BJ (cell line): ENCODE data around the gene SNX19. TPM values are rescaled to one million over a fixed set of nuclear protein-coding genes. Genes with fewer than 3 reads are reported as not detected.

Experiments
- CTCF ChIA-PET: fragments of 350-600 bp; formaldehyde crosslinking; extraction: SDS; loops from one replicate; lab custom pipeline; 2021; ENCODE audit warnings: antibody characterized with exemption, inconsistent platforms; lab: Yijun Ruan, JAX
- POLR2A ChIA-PET: fragments of 300-600 bp; sonication (Branson Sonifier 250); formaldehyde crosslinking; extraction: SDS; loops from one replicate; lab custom pipeline; 2021; ENCODE audit warnings: antibody characterized with exemption; lab: Charles Lee
- DNase-seq: peaks from one replicate; pipeline ENCODE4 v3.0.0-alpha.2; 2011; ENCODE audit warnings: low read depth
- H3K27me3 ChIP-seq: 2 replicates; pipeline ENCODE4 v1.6.0; 2011; ENCODE audit warnings: low read length; ENCODE audit not compliant: control insufficient read depth, insufficient read depth
- H3K36me3 ChIP-seq: 2 replicates; pipeline ENCODE4 v1.5.1; 2011; ENCODE audit warnings: low read length; ENCODE audit not compliant: control insufficient read depth, insufficient read depth
- H3K4me3 ChIP-seq: 2 replicates; pipeline ENCODE4 v1.5.1; 2011; ENCODE audit warnings: low read depth, mild to moderate bottlenecking, control low read depth, low read length
- polyA plus RNA-seq: library from polyadenylated mRNA; depleted of rRNA; stranded (reverse); fragments of >200 nt; gene quantifications from 2 replicates; pipeline ENCODE4 v1.2.3, GENCODE V29; 2011
- TF ChIP-seq, protein P1 (sequence below): IDR thresholded peaks from 2 replicates; pipeline ENCODE4 v1.5.1; 2011; ENCODE audit warnings: low read depth, mild to moderate bottlenecking, control low read depth, inconsistent platforms, low read length, moderate library complexity; ENCODE audit not compliant: insufficient read depth

Gene SNX19
- polyA plus RNA-seq, 1 experiment: 99.9 TPM

DNA sequence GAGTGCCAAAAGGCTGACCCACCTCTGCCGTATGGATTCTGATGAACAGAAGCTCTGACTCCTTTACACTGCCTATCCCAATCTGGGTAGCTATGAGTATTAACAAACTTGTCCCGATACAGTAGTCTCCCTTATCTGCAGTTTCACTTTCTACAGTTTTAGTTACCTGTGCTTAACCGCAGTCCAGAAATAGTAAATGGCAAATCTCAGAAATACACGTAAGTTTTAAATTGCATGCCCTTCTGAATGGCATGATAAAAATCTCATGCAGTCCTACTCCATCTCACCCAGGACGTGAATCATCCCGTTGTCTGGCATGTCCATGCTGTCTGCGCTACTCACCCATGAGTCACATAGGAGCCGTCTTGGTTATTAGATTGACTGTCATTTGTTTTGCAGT, 68.8 kb downstream of the SNX19 start:
- H3K27me3 ChIP-seq: no peaks in the 10 kb centered on the region
- ChIA-PET POLR2A (no interaction called here), CTCF (interaction anchor here (0.8 to 3.5 kb wide), 4 partner anchors 14 to 413 kb away, joined by 3 to 16 read pairs (median 6); partner anchors contain the start of gene ADAMTS15)
- no peak for DNase-seq
- no peaks in the 10 kb centered on the region for H3K36me3 ChIP-seq
- TF ChIP-seq, protein P1, sequence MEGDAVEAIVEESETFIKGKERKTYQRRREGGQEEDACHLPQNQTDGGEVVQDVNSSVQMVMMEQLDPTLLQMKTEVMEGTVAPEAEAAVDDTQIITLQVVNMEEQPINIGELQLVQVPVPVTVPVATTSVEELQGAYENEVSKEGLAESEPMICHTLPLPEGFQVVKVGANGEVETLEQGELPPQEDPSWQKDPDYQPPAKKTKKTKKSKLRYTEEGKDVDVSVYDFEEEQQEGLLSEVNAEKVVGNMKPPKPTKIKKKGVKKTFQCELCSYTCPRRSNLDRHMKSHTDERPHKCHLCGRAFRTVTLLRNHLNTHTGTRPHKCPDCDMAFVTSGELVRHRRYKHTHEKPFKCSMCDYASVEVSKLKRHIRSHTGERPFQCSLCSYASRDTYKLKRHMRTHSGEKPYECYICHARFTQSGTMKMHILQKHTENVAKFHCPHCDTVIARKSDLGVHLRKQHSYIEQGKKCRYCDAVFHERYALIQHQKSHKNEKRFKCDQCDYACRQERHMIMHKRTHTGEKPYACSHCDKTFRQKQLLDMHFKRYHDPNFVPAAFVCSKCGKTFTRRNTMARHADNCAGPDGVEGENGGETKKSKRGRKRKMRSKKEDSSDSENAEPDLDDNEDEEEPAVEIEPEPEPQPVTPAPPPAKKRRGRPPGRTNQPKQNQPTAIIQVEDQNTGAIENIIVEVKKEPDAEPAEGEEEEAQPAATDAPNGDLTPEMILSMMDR: no peak
- H3K4me3 ChIP-seq: no peak overlapping the region

DNA sequence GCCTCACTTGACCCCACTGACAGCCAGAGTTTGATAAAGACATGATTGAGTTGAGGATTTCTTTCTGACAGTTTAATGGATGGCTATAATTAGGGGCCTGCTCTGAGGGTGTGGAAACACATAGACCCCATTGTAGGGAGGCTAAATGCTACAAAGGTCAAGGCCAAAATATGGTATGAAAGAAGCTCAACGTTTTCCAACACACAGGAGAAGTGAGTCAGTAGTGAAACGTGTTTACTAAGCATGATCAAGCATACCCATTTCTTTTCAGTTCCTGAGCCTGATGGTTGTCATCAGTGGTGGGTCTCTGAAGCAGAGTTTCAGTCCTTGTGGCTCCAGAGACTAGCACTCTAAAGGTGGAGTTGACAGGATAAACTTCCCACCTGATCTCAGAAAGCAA, 69.7 kb downstream of the SNX19 start:
- Histone ChIP-seq H3K4me3 (no peak overlapping the region), H3K36me3 (no peaks in the 10 kb centered on the region), H3K27me3 (no peaks in the 10 kb centered on the region)
- DNase-seq: no peak
- TF ChIP-seq, protein P1: no peak
- ChIA-PET POLR2A (no interaction called here), CTCF (interaction anchor here (0.9 to 2.1 kb wide), 5 partner anchors 13 to 414 kb away, joined by 3 to 8 read pairs (median 4); no protein-coding TSS in a partner anchor)

DNA sequence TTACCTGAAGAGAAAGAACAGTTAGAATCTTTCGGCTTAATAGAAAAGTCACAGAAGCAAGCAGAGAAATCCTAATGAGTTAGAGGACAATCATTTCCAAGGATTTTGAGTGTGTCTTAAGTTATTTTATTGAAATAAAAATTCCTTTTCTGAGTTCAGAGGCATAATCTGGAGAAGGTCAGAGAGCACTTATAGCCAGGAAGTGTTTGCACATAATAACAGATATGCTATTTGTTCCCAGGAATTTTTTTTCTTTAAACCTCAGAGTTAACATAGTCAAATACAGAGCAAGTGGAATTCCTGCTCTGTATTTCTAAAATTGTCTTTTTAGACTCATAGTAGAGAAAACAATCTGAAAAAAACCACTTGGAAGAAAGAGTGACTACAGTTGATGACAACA, 74.3 kb downstream of the SNX19 start:
- TF ChIP-seq, protein P1: no peak
- Histone ChIP-seq H3K36me3 (no peaks in the 10 kb centered on the region), H3K4me3 (no peak overlapping the region), H3K27me3 (no peaks in the 10 kb centered on the region)
- POLR2A ChIA-PET: no interaction called here
- CTCF ChIA-PET: no interaction called here
- no peak for DNase-seq

DNA sequence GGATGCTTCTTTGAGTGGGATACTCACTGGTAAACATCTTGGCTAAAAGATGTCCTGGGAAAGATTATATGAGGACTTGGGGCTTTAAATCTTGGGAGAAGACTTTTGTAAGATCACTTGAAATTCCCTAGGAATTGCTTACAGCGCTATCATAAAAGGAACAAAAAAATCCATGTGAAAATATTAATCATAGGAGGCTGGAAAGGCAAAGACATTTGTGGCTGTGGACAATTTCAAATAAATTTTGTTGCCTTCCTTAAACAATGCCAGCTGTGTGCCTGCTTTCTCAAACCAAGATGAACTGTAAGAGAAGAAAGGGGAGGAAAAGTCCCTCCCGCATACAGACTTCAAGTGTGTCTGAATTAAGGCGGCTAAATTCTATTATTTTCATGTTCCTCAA, 75.6 kb downstream of the SNX19 start:
- TF ChIP-seq, protein P1: no peak
- H3K4me3 ChIP-seq: no peak overlapping the region
- H3K36me3 ChIP-seq: no peaks in the 10 kb centered on the region
- no peak for DNase-seq
- ChIA-PET CTCF (interaction anchor here (1.8 to 4.5 kb wide), 4 partner anchors 13 to 406 kb away, joined by 4 to 24 read pairs (median 10); no protein-coding TSS in a partner anchor), POLR2A (no interaction called here)
- no peaks in the 10 kb centered on the region for H3K27me3 ChIP-seq

DNA sequence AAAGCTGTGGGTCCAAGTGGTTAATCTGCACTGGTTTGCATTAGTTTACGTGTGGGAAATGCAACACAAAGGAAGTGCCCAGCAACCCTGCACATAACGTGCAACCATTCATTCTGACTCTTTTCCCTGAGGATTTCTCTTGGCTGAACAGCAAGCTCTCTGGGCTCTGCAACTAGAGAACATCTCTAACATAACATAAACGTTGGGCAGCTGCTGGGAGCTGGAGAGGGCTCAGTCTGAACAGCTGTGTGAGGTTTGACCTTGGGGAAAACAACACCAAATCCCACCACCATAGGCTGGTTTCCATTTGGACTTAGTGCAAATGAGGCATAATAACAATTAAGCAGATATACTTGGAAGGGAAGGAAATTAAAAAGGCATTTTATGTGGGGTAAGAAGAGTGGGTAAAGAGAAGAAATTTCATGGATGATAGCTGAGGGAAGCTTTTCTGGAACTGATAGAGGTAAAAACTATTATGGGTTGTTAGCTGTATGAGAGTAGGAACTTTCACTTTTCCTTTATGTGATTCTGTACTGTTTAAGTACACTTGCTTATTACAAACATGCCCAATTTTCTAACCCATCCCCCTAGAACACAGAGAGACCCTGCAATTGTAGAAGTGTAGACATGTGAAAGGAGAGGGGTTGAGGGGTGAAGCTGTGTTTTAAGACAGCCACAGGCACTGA, 76.2 kb downstream of the SNX19 start:
- DNase-seq: no peak
- POLR2A ChIA-PET: no interaction called here
- H3K36me3 ChIP-seq: no peaks in the 10 kb centered on the region
- no peak overlapping the region for H3K4me3 ChIP-seq
- TF ChIP-seq, protein P1: no peak
- H3K27me3 ChIP-seq: no peaks in the 10 kb centered on the region
- CTCF ChIA-PET: interaction anchor here (0.8 to 4.5 kb wide), 5 partner anchors 12 to 405 kb away, joined by 3 to 24 read pairs (median 8); no protein-coding TSS in a partner anchor
